Measurements from ENCODE around the gene DENND4A.

- TF ChIP-seq GATA3 (IDR thresholded peaks at IDR 0.05; ENCODE audit: low read depth, low read length) (no peak), GATA2 (IDR thresholded peaks at IDR 0.05; ENCODE audit: low read depth, low read length) (no peak)
These were observed 181.0 kb downstream of the DENND4A start, which contains the start of gene INTS14 for GRCh38 chr15:65610871-65611718.
